ENCODE data around the gene TIMM17A. TPM values are rescaled to one million over a fixed set of nuclear protein-coding genes. Genes with fewer than 3 reads are reported as not detected.
A peak's percentile ranks its signal among the peaks of the same experiment; 100 is the strongest.
"Not testable (repeated sequence)": the region's sequence is repeated elsewhere in the genome, so short reads cannot be mapped to it uniquely, and the experiment has no call there.

Gene TIMM17A
- total RNA-seq, 2 experiments from 2014 or later = 43.0 to 68.7 TPM

DNA sequence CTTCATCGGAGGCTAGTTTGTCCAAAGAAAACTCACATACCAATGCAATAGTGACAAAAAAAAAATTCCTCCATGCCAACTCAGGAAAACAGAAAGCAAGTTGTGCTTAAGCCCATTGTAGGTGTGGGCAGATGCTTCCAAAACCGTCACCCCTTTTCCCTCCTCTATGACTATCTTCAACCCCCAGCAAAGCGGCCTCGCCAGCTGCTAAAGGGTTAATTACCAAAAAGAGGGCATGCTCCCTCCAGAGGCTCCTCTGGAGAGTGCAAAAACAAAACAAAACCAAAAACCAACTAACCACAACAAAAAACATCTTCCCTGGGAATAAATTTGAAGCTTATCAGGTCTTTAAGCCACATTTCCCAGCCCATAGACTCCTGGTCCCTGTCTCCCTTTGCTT is 10.1 kb upstream of the TIMM17A start:
- DNase-seq (no peak), ATAC-seq (no peak)
- CTCF ChIA-PET = interaction anchor here (0.7 to 3.2 kb wide), 5 partner anchors 9 to 49 kb away, joined by 3 to 21 read pairs (median 4); no protein-coding TSS in a partner anchor
- Mint-ChIP-seq H3K36me3 (no peaks in the 10 kb centered on the region), H3K27me3 (peaks cover 53% of the 10 kb centered on the region), H3K27ac (no peak overlapping the region), H3K9me3 (ENCODE audit: low read depth) (no peaks in the 10 kb centered on the region), H3K4me1 (peaks cover 13% of the 10 kb centered on the region), H3K4me3 (no peak overlapping the region)

GRCh38 chr1:201945863-201946223 is 9.5 kb upstream of the TIMM17A start:
- Mint-ChIP-seq H3K27me3 (peaks cover 56% of the 10 kb centered on the region), H3K4me1 (peaks cover 13% of the 10 kb centered on the region), H3K36me3 (no peaks in the 10 kb centered on the region), H3K4me3 (no peak overlapping the region), H3K27ac (no peak overlapping the region), H3K9me3 (ENCODE audit: low read depth) (no peaks in the 10 kb centered on the region)
- CTCF ChIA-PET = interaction anchor here (0.7 to 3.2 kb wide), 5 partner anchors 9 to 50 kb away, joined by 3 to 21 read pairs (median 4); no protein-coding TSS in a partner anchor
- ATAC-seq (no peak), DNase-seq (no peak)

DNA sequence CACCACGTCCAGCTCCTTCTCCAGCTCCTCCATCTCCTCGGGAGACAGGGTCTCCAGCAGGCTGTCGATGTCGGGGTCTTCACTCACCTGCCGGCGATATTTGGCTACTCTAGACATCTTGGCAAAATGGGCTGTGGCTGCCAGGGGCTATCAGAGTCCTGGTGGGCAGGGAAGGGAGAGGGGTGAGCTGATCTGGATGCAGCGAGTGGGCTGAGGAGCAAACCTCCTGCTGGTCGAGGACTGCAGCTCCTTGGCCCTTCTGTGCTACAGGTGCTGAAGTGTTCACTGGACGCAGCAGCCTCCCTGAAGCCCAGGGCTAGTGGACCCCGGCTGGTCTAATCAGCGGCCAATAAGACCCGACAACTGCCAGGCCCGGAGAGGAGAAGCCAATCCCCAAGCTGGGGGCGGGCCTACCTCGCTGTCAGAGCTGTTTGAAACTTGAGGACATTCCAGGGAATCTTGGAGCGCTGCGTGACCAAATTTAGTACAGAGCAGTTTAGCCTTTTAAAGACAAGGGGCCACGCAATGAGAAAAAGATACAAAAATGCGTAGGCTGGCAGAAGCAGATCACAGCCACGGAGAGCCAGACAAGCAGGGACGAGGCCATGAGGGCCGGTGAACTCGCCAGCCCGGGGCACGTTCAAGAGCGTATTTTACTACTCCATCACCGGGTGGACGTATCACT is 8.9 kb upstream of the TIMM17A start, which contains the start of gene LMOD1:
LMOD1 (minus strand) TSS at position 325 of the 685 bp plus-strand sequence; CDS start at position 117, 208 bp downstream.
- Mint-ChIP-seq H3K27ac (no peak within 1 kb of the TSS), H3K36me3 (no peaks in the 10 kb centered on the region), H3K4me1 (peaks cover 13% of the 10 kb centered on the region), H3K9me3 (ENCODE audit: low read depth) (no peaks in the 10 kb centered on the region), H3K4me3 (no peak within 1 kb of the TSS), H3K27me3 (peaks cover 56% of the 10 kb centered on the region)
- CTCF ChIA-PET = interaction anchor here (1.2 to 3.2 kb wide), 3 partner anchors 26 to 51 kb away, joined by 3 to 21 read pairs (median 10); no protein-coding TSS in a partner anchor
- ATAC-seq (no peak), DNase-seq (no peak)

DNA sequence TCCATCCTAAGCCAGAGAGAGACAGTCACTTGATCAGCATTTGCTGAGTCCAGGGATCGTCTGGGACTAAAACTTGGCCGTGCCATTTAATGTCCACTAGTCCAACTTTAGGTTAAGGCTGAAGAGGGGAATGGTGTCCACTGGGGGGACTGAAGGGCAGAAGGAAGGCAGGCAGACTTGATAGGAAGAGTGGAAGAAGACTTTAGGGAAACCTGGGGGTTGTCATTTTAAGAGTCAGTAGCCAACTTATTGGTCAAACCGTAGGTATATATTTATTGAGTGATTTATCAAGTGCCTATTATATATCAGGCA is 7.7 kb upstream of the TIMM17A start:
- H3K9me3 Mint-ChIP-seq (ENCODE audit: low read depth) = no peaks in the 10 kb centered on the region
- ATAC-seq = no peak

DNA sequence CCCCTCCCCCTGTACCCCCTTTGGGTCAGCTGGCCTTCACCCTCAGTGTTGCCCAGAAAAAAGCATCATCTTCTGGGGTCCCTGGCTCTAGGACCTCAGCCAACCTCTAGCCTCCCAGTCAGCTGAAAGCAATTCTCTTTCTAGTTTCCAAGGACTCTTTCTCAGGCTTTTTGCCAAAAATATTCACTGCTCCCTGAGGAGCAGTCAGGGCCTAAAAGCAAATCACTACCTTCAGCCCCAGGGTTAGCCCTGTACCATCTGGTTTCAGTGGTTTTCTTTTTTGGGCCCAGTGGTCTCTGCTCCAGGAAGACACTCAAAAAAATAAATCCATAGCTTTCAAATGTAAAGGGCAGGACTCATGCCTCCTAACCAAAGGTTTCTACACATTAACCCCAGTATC is 5.8 kb upstream of the TIMM17A start:
- DNase-seq (no peak), ATAC-seq (no peak)
- Mint-ChIP-seq H3K4me1 (peaks cover 16% of the 10 kb centered on the region), H3K27ac (no peak overlapping the region), H3K36me3 (no peaks in the 10 kb centered on the region), H3K27me3 (peaks cover 42% of the 10 kb centered on the region), H3K9me3 (ENCODE audit: low read depth) (no peaks in the 10 kb centered on the region), H3K4me3 (no peak overlapping the region)
- CTCF ChIA-PET = no interaction called here

More for the DNA sequence above, 7.7 kb upstream of the TIMM17A start:
- H3K4me3 Mint-ChIP-seq = no peak overlapping the region
- DNase-seq = no peak
- H3K4me1 Mint-ChIP-seq = peaks cover 13% of the 10 kb centered on the region
- CTCF ChIA-PET = no interaction called here
- no peak overlapping the region for H3K27ac Mint-ChIP-seq
- H3K36me3 Mint-ChIP-seq = no peaks in the 10 kb centered on the region
- H3K27me3 Mint-ChIP-seq = peaks cover 54% of the 10 kb centered on the region

DNA sequence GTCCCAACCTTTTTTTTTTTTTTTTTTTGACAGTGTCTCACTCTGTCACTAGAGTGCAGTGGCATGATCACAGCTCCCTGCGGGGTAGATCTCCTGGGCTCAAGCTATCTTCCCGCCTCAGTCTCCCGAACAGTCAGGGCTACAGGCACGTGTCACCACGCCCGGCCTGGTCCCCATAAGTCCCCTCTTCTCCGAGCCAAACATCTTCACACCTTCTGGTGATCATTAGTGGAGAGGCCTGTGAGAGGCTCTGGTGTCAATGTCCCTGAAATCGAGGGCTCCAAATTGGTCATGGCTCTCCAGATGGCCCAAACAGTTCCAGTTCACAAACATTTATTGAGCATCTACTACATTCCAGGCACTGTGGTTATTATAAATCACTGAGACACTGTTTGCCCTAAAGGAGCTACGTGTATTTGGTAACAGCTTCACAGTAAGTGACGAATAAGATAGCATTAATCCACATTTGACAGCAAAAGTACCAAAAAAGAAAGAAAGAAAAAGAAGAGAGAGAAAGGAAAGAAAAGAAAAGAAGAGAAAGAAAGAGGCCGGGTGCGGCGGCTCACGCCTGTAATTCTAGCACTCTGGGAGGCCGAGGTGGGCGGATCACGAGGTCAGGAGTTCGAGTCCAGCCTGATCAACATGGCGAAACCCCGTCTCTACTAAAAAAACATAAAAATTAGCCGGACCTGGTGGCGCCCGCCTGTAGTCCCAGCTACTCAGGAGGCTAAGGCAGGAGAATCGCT is 867 bp upstream of the TIMM17A start:
- peak; percentile 6 for ATAC-seq

DNA sequence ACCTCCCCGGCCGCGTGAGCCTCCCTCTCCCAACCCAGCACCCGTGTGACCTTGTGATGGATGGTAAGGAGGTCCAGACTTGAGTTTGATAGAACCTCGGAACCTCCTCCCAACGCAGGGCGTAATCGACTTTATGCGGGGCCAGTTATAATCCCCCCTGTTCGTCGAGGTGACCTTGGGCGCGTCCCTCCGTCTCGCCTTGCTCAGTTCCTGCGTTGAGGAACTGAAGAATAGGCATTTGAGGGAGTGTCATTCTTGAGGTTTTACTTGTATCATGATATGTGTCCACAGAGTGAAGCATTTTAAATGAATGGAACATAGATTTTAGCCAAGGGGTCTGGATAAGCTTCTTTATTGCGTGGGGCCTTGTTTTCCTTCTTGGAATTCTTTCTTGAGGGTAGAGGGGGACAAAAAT is 433 bp downstream of the TIMM17A start:
- CTCF ChIA-PET = interaction anchor here (0.7 to 3.1 kb wide), 6 partner anchors 12 to 442 kb away, joined by 3 to 28 read pairs (median 4); partner anchors contain the start of gene PTPN7
- H3K4me1 Mint-ChIP-seq = peaks cover 17% of the 10 kb centered on the region
- no peaks in the 10 kb centered on the region for H3K9me3 Mint-ChIP-seq (ENCODE audit: low read depth)
- ATAC-seq = peak; percentile 69
- peak overlapping the region; percentile 94 for H3K27ac Mint-ChIP-seq
- H3K36me3 Mint-ChIP-seq = peaks cover 16% of the 10 kb centered on the region
- DNase-seq = no peak
- peak overlapping the region; percentile 97 for H3K4me3 Mint-ChIP-seq
- H3K27me3 Mint-ChIP-seq = no peaks in the 10 kb centered on the region

More for the DNA sequence above, 867 bp upstream of the TIMM17A start:
- H3K9me3 Mint-ChIP-seq (ENCODE audit: low read depth) = no peaks in the 10 kb centered on the region
- CTCF ChIA-PET = interaction anchor here (0.6 to 3.1 kb wide), 10 partner anchors 9 to 441 kb away, joined by 3 to 28 read pairs (median 4); no protein-coding TSS in a partner anchor
- peaks cover 3% of the 10 kb centered on the region for H3K27me3 Mint-ChIP-seq
- peaks cover 12% of the 10 kb centered on the region for H3K36me3 Mint-ChIP-seq
- H3K4me3 Mint-ChIP-seq = peak overlapping the region; percentile 97
- no peak for DNase-seq
- peaks cover 17% of the 10 kb centered on the region for H3K4me1 Mint-ChIP-seq
- peak overlapping the region; percentile 94 for H3K27ac Mint-ChIP-seq

GRCh38 chr1:201958348-201958747 is 3.0 kb downstream of the TIMM17A start:
- no peak overlapping the region for H3K27ac Mint-ChIP-seq
- H3K4me1 Mint-ChIP-seq = peaks cover 17% of the 10 kb centered on the region
- CTCF ChIA-PET = interaction anchor here (1.3 kb wide), 1 partner anchor 62 kb away, joined by 8 read pairs; no protein-coding TSS in a partner anchor
- DNase-seq (no peak), ATAC-seq (no peak)
- H3K9me3 Mint-ChIP-seq (ENCODE audit: low read depth) = no peaks in the 10 kb centered on the region
- no peaks in the 10 kb centered on the region for H3K27me3 Mint-ChIP-seq
- H3K4me3 Mint-ChIP-seq = no peak overlapping the region
- H3K36me3 Mint-ChIP-seq = peaks cover 26% of the 10 kb centered on the region

- DNase-seq; H3K9me3 Mint-ChIP-seq (ENCODE audit: low read depth); H3K4me3 Mint-ChIP-seq; H3K27ac Mint-ChIP-seq; H3K27me3 Mint-ChIP-seq; ATAC-seq; H3K4me1 Mint-ChIP-seq: not testable (repeated sequence)
- CTCF ChIA-PET = interaction anchor here (3.4 to 5.4 kb wide), 2 partner anchors 10 to 66 kb away, joined by 14 to 37 read pairs; no protein-coding TSS in a partner anchor
- H3K36me3 Mint-ChIP-seq = peaks cover 49% of the 10 kb centered on the region
Observed at GRCh38 chr1:201962382-201962781, 7.1 kb downstream of the TIMM17A start.

- H3K27ac Mint-ChIP-seq = no peak overlapping the region
- H3K36me3 Mint-ChIP-seq = peaks cover 43% of the 10 kb centered on the region
- no peaks in the 10 kb centered on the region for H3K9me3 Mint-ChIP-seq (ENCODE audit: low read depth)
- peaks cover 3% of the 10 kb centered on the region for H3K4me1 Mint-ChIP-seq
- no peak overlapping the region for H3K4me3 Mint-ChIP-seq
- ATAC-seq (no peak), DNase-seq (no peak)
- H3K27me3 Mint-ChIP-seq = no peaks in the 10 kb centered on the region
- CTCF ChIA-PET = interaction anchor here (0.6 to 5.4 kb wide), 3 partner anchors 9 to 68 kb away, joined by 3 to 37 read pairs (median 14); no protein-coding TSS in a partner anchor
Observed at GRCh38 chr1:201964261-201964660, 9.0 kb downstream of the TIMM17A start.

DNA sequence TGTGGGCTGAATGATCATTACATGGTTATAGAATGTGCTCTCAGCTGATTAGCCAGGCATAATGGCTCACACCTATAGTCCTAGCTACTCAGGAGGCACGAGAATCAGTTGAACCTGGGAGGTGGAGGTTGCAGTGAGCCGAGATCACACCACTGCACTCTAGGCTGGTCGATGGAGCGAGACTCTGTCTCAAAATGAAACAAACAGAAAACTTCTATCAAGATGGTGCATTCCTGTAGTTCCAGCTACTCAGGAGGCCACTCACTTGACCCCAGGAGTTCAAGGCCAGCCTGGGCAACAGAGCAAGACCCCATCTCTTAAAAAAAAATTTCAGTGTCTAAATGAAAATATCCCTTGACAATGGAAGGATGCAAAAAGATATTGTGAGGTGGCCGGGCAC is 10.9 kb downstream of the TIMM17A start:
- ATAC-seq (no peak), DNase-seq (no peak)
- Mint-ChIP-seq H3K27me3 (no peaks in the 10 kb centered on the region), H3K36me3 (peaks cover 55% of the 10 kb centered on the region), H3K4me3 (no peak overlapping the region), H3K9me3 (ENCODE audit: low read depth) (no peaks in the 10 kb centered on the region), H3K27ac (no peak overlapping the region), H3K4me1 (peaks cover 3% of the 10 kb centered on the region)
- CTCF ChIA-PET = interaction anchor here (5.0 kb wide), 1 partner anchor 70 kb away, joined by 42 read pairs; no protein-coding TSS in a partner anchor

- no peak for DNase-seq
- H3K9me3 Mint-ChIP-seq (ENCODE audit: low read depth) = no peaks in the 10 kb centered on the region
- H3K4me3 Mint-ChIP-seq = no peak overlapping the region
- CTCF ChIA-PET = interaction anchor here (0.7 to 5.0 kb wide), 6 partner anchors 12 to 167 kb away, joined by 3 to 42 read pairs (median 3); partner anchors contain the start of genes RNPEP and TIMM17A
- H3K36me3 Mint-ChIP-seq = peaks cover 45% of the 10 kb centered on the region
- H3K27me3 Mint-ChIP-seq = no peaks in the 10 kb centered on the region
- ATAC-seq = no peak
- peaks cover 7% of the 10 kb centered on the region for H3K4me1 Mint-ChIP-seq
- H3K27ac Mint-ChIP-seq = no peak overlapping the region
Observed at GRCh38 chr1:201968202-201968925, 13.1 kb downstream of the TIMM17A start.
